ENCODE results near the gene SIGLEC5.
"Not testable (repeated sequence)": the region's sequence is repeated elsewhere in the genome, so short reads cannot be mapped to it uniquely, and the experiment has no call there.

The SIGLEC5 gene, protein sequence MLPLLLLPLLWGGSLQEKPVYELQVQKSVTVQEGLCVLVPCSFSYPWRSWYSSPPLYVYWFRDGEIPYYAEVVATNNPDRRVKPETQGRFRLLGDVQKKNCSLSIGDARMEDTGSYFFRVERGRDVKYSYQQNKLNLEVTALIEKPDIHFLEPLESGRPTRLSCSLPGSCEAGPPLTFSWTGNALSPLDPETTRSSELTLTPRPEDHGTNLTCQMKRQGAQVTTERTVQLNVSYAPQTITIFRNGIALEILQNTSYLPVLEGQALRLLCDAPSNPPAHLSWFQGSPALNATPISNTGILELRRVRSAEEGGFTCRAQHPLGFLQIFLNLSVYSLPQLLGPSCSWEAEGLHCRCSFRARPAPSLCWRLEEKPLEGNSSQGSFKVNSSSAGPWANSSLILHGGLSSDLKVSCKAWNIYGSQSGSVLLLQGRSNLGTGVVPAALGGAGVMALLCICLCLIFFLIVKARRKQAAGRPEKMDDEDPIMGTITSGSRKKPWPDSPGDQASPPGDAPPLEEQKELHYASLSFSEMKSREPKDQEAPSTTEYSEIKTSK

DNA sequence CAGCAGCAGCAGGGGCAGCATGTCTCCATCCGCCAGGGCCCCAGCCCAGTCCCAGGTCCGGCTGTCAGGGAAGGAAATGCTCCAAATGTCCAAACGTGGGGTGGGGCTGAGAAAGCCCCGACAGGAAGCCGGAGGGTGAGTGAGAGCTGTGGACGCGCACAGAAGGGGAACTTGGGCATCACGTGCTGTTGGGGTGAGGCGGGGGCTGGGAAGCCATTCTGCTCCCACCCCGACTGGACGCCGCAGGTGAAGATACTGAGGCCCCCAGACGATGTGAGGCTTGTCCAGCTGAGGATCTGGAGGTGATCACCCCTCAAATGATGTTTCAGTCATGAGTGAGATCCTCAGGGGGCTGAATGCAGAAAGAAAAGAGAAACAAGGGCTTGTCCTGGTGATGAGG, at the start of gene SIGLEC5:
SIGLEC5 (minus strand) TSS at position 87 of the 400 bp plus-strand sequence; CDS start at position 21, 66 bp downstream.
- not testable (repeated sequence) for H3K9me3 ChIP-seq (ENCODE audit: insufficient read depth, low read depth, low read length); H3K9me2 ChIP-seq (replicated peaks; ENCODE audit: low read depth, low read length); H3F3A ChIP-seq (ENCODE audit: low read depth); H3K4me1 ChIP-seq (ENCODE audit: insufficient read depth, low read length, poor library complexity, severe bottlenecking); H3K27me3 ChIP-seq (ENCODE audit: insufficient read depth, low read length, poor library complexity, severe bottlenecking); H3K4me2 ChIP-seq (ENCODE audit: low read depth, low read length, poor library complexity, severe bottlenecking); H3K9ac ChIP-seq (ENCODE audit: low read depth, low read length, poor library complexity, severe bottlenecking); H3K4me3 ChIP-seq (ENCODE audit: low read length, poor library complexity, severe bottlenecking); H2AFZ ChIP-seq (ENCODE audit: low read length); H3K36me3 ChIP-seq (ENCODE audit: insufficient read depth, low read length); H4K20me1 ChIP-seq (ENCODE audit: insufficient read depth, low read length, poor library complexity, severe bottlenecking); H3K79me2 ChIP-seq (ENCODE audit: insufficient read depth, low read length)

DNA sequence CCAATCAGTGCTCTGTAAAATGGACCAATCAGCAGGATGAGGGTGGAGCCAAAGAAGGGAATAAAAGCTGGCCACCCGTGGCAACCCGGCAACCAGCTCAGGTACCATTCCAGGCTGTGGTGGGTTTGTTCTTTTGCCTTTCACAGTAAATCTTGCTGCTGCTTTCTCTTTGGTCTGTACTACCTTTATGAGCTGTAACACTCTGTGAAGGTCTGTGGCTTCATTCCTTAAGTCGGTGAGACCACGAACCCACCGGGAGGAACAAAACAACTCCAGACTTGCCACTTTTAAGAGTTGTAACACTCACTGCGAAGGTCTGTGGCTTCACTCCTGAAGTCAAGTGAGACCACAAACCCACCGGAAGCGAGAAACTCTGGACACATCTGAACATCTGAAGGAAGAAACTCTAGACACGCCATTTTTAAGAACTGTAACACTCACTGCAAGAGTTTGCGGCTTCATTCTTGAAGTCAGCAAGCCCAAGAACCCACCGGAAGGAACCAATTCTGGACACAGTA, 46.4 kb upstream of the SIGLEC5 start:
- Histone ChIP-seq H3K9me2 (replicated peaks; ENCODE audit: low read depth, low read length) (no peaks in the 10 kb centered on the region), H3K79me2 (ENCODE audit: insufficient read depth, low read length) (no peaks in the 10 kb centered on the region), H3K27me3 (ENCODE audit: insufficient read depth, low read length, poor library complexity, severe bottlenecking) (peaks cover 4% of the 10 kb centered on the region), H2AFZ (ENCODE audit: low read length) (peak overlapping the region; percentile 46; the same call in 1 of the 2 replicates), H3K9me3 (ENCODE audit: insufficient read depth, low read depth, low read length) (peaks cover 3% of the 10 kb centered on the region; the same call in 1 of the 2 replicates), H3K4me1 (ENCODE audit: insufficient read depth, low read length, poor library complexity, severe bottlenecking) (peaks cover 7% of the 10 kb centered on the region), H3K4me2 (ENCODE audit: low read depth, low read length, poor library complexity, severe bottlenecking) (peak overlapping the region; percentile 72), H3K36me3 (ENCODE audit: insufficient read depth, low read length) (no peaks in the 10 kb centered on the region), H4K20me1 (ENCODE audit: insufficient read depth, low read length, poor library complexity, severe bottlenecking) (no peaks in the 10 kb centered on the region), H3K4me3 (ENCODE audit: low read length, poor library complexity, severe bottlenecking) (peak overlapping the region; percentile 58), H3K9ac (ENCODE audit: low read depth, low read length, poor library complexity, severe bottlenecking) (no peak overlapping the region), H3F3A (ENCODE audit: low read depth) (no peaks in the 10 kb centered on the region; the same call in 1 of the 2 replicates)
- TF ChIP-seq, protein P1, sequence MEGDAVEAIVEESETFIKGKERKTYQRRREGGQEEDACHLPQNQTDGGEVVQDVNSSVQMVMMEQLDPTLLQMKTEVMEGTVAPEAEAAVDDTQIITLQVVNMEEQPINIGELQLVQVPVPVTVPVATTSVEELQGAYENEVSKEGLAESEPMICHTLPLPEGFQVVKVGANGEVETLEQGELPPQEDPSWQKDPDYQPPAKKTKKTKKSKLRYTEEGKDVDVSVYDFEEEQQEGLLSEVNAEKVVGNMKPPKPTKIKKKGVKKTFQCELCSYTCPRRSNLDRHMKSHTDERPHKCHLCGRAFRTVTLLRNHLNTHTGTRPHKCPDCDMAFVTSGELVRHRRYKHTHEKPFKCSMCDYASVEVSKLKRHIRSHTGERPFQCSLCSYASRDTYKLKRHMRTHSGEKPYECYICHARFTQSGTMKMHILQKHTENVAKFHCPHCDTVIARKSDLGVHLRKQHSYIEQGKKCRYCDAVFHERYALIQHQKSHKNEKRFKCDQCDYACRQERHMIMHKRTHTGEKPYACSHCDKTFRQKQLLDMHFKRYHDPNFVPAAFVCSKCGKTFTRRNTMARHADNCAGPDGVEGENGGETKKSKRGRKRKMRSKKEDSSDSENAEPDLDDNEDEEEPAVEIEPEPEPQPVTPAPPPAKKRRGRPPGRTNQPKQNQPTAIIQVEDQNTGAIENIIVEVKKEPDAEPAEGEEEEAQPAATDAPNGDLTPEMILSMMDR (conservative IDR thresholded peaks at IDR 0.05; ENCODE audit: low read length), result no peak
- TF ChIP-seq EZH2phosphoT487 (IDR thresholded peaks at IDR 0.05; ENCODE audit: borderline replicate concordance), result no peak

DNA sequence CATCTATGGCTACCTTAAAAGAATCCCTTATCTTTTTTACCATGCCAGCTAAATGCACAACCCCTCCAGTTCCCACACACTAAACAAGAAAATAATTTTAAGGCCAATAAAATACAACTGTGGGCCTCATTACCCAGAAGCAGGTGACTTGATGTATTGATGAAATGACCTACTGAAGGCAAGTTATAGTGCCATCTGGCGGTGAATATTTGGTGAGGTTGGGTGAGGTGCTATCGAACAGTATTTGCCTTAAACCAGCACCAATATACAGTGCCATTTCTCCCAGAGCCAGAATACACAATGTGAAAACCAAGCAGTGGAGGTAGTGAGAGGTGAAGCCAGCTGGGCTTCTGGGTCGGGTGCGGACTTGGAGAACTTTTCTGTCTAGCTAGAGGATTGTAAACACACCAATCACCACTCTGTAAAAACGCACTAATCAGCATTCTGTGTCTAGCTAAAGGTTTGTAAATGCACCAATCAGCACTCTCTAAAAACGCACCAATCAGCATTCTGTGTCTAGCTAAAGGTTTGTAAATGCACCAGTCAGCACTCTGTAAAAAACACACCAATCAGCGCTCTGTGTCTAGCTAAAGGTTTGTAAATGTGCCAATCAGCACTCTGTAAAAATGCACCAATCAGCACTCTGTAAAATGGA, 45.8 kb upstream of the SIGLEC5 start:
- not testable (repeated sequence) for H3K9me3 ChIP-seq (ENCODE audit: insufficient read depth, low read depth, low read length); H3F3A ChIP-seq (ENCODE audit: low read depth); H3K36me3 ChIP-seq (ENCODE audit: insufficient read depth, low read length); H2AFZ ChIP-seq (ENCODE audit: low read length); H3K79me2 ChIP-seq (ENCODE audit: insufficient read depth, low read length); H4K20me1 ChIP-seq (ENCODE audit: insufficient read depth, low read length, poor library complexity, severe bottlenecking); H3K9me2 ChIP-seq (replicated peaks; ENCODE audit: low read depth, low read length); H3K4me1 ChIP-seq (ENCODE audit: insufficient read depth, low read length, poor library complexity, severe bottlenecking); H3K9ac ChIP-seq (ENCODE audit: low read depth, low read length, poor library complexity, severe bottlenecking); H3K27me3 ChIP-seq (ENCODE audit: insufficient read depth, low read length, poor library complexity, severe bottlenecking)
- Histone ChIP-seq H3K4me2 (ENCODE audit: low read depth, low read length, poor library complexity, severe bottlenecking) (peak overlapping the region; percentile 72), H3K4me3 (ENCODE audit: low read length, poor library complexity, severe bottlenecking) (peak overlapping the region; percentile 58)
- TF ChIP-seq, protein P1 (conservative IDR thresholded peaks at IDR 0.05; ENCODE audit: low read length), result peak; percentile 40; the same call in 1 of the 2 replicates

Measured in Loucy (cell line).